HepG2 (cell line): Measurements from ENCODE around the gene FKBP10. TPM values are rescaled to one million over a fixed set of nuclear protein-coding genes. Genes with fewer than 3 reads are reported as not detected.

Experiments
- HDAC2 ChIP-seq: sonication (generic); formaldehyde crosslinking; IDR thresholded peaks from 2 replicates; pipeline ENCODE4 v1.4.0; 2020; ENCODE audit warnings: missing genetic modification reagents
- KIAA2018 ChIP-seq: sonication (generic); formaldehyde crosslinking; IDR thresholded peaks from 2 replicates; pipeline ENCODE4 v1.5.0; 2020; ENCODE audit warnings: mild to moderate bottlenecking, missing genetic modification reagents, borderline replicate concordance
- KLF16 ChIP-seq, 2 experiments: sonication (generic) in 1 of 2; formaldehyde crosslinking in 1 of 2; IDR thresholded peaks; 2 replicates each; pipeline versions ENCODE4 v1.6.1 to v1.8.0; 2016 to 2023; ENCODE audit warnings: missing genetic modification reagents in 2 of 2, missing compliant biosample characterization in 1 of 2
- MTA1 ChIP-seq: sonication (generic); formaldehyde crosslinking; IDR thresholded peaks from 2 replicates; pipeline ENCODE4 v1.4.0; 2020; ENCODE audit warnings: missing genetic modification reagents, mild to moderate bottlenecking, borderline replicate concordance
- MTF2 ChIP-seq: sonication (generic); formaldehyde crosslinking; IDR thresholded peaks from 2 replicates; pipeline ENCODE4 v1.5.0; 2020; ENCODE audit warnings: missing genetic modification reagents, borderline replicate concordance
- MYC ChIP-seq: sonication (generic); formaldehyde crosslinking; IDR thresholded peaks from 2 replicates; pipeline ENCODE4 v1.9.0; 2021; ENCODE audit warnings: missing genetic modification reagents, borderline replicate concordance
- NFATC3 ChIP-seq: sonication (generic); formaldehyde crosslinking; IDR thresholded peaks from 2 replicates; pipeline ENCODE4 v1.5.1; 2020; ENCODE audit warnings: mild to moderate bottlenecking, missing genetic modification reagents
- NRL ChIP-seq: sonication (generic); formaldehyde crosslinking; IDR thresholded peaks from 2 replicates; pipeline ENCODE4 v1.5.0; 2020; ENCODE audit warnings: missing genetic modification reagents, mild to moderate bottlenecking, moderate library complexity, borderline replicate concordance
- TEAD2 ChIP-seq: sonication (generic); formaldehyde crosslinking; IDR thresholded peaks from 2 replicates; pipeline ENCODE4 v1.9.0; 2021; ENCODE audit warnings: missing genetic modification reagents
- ZBTB8A ChIP-seq: sonication (generic); formaldehyde crosslinking; IDR thresholded peaks from 2 replicates; pipeline ENCODE4 v1.4.0; 2020; ENCODE audit warnings: mild to moderate bottlenecking, low read depth, missing genetic modification reagents, borderline replicate concordance
- ZFY ChIP-seq: sonication (generic); formaldehyde crosslinking; IDR thresholded peaks from 2 replicates; pipeline ENCODE4 v1.4.0; 2020; ENCODE audit warnings: missing genetic modification reagents
- ZNF276 ChIP-seq: sonication (generic); formaldehyde crosslinking; IDR thresholded peaks from 2 replicates; pipeline ENCODE4 v1.4.0; 2020; ENCODE audit warnings: mild to moderate bottlenecking, low read depth, missing genetic modification reagents
- ZNF354B ChIP-seq: sonication (generic); formaldehyde crosslinking; IDR thresholded peaks from 2 replicates; pipeline ENCODE4 v1.8.0; 2022; ENCODE audit warnings: mild to moderate bottlenecking, missing genetic modification reagents
- ZNF362 ChIP-seq: sonication (generic); formaldehyde crosslinking; IDR thresholded peaks from 2 replicates; pipeline ENCODE4 v1.4.0; 2020; ENCODE audit warnings: missing genetic modification reagents, mild to moderate bottlenecking, borderline replicate concordance
- ZNF414 ChIP-seq: sonication (generic); formaldehyde crosslinking; IDR thresholded peaks from 2 replicates; pipeline ENCODE4 v1.5.0; 2020; ENCODE audit warnings: missing genetic modification reagents
- ZNF724P ChIP-seq: sonication (generic); formaldehyde crosslinking; IDR thresholded peaks from 2 replicates; pipeline ENCODE4 v1.8.0; 2022; ENCODE audit warnings: missing genetic modification reagents, borderline replicate concordance
- polyA plus RNA-seq, 8 experiments: library from polyadenylated mRNA; depleted of rRNA in 3 of 8; stranded (reverse) in 7 of 8; unstranded in 1 of 8; fragments of >200 nt; fragmentation: Illumina TruSeq in 4 of 8; extraction: Trizol in 4 of 8; gene quantifications; 2 replicates each; pipeline versions ENCODE4 v1.2.1 to v1.2.3, GENCODE V29; 2011 to 2016; ENCODE audit warnings: low read depth in 4 of 8, missing spikeins in 1 of 8, mixed read lengths in 1 of 8; ENCODE audit not compliant: insufficient read depth in 1 of 8
- total RNA-seq, 5 experiments: library from RNA; depleted of rRNA; stranded (reverse); fragments of >200 nt; fragmentation: Illumina TruSeq; extraction: Trizol; gene quantifications; 2 replicates each; pipeline ENCODE4 v1.2.3, GENCODE V29; 2016; ENCODE audit warnings: low read depth in 1 of 5

Gene FKBP10
- total and polyA plus RNA-seq, 2 of the 13 experiments (the other 11 are each of a cell fraction or from before 2014, with no cell fraction given), result 149 to 573 TPM

GRCh38 chr17:41835800-41836549 is 23.2 kb downstream of the FKBP10 start, which contains the start of gene NT5C3B (continued):
- TF ChIP-seq KIAA2018 (CRISPR knock-in tag), result no peak
- no peak for TF ChIP-seq TEAD2 (CRISPR knock-in tag)
- peak; percentile 36; the same call in 1 of the 2 replicates for TF ChIP-seq NRL (CRISPR knock-in tag)
- TF ChIP-seq ZNF414 (CRISPR knock-in tag), result no peak; the same call in 1 of the 2 replicates
- TF ChIP-seq ZNF354B (CRISPR knock-in tag), result 0 out of 2 replicates have a peak, but pooled peaks have one; percentile 23
- TF ChIP-seq ZNF362 (CRISPR knock-in tag), result 0 out of 2 replicates have a peak, but pooled peaks have one; percentile 38
- no peak for TF ChIP-seq ZNF276
- TF ChIP-seq HDAC2, result no peak; the same call in 1 of the 2 replicates
- TF ChIP-seq MTA1 (CRISPR knock-in tag), result no peak; the same call in 1 of the 2 replicates
- no peak for TF ChIP-seq ZBTB8A
- TF ChIP-seq ZFY (CRISPR knock-in tag), result peak; percentile 93
- TF ChIP-seq MTF2, result no peak
- TF ChIP-seq ZNF724P (CRISPR knock-in tag), result no peak
- no peak; a peak in 2 of 4 replicates for TF ChIP-seq KLF16 (CRISPR knock-in tag; IDR thresholded peaks at IDR 0.05)
- TF ChIP-seq MYC (CRISPR knock-in tag), result peak; percentile 28; the same call in 1 of the 2 replicates
- no peak; the same call in 1 of the 2 replicates for TF ChIP-seq NFATC3 (CRISPR knock-in tag)
